ENCODE results near the gene UBAC2. TPM values are rescaled to one million over a fixed set of nuclear protein-coding genes. Genes with fewer than 3 reads are reported as not detected.

UBAC2 gene
- total RNA-seq, 1 experiment from 2014 or later = 80.3 TPM

DNA sequence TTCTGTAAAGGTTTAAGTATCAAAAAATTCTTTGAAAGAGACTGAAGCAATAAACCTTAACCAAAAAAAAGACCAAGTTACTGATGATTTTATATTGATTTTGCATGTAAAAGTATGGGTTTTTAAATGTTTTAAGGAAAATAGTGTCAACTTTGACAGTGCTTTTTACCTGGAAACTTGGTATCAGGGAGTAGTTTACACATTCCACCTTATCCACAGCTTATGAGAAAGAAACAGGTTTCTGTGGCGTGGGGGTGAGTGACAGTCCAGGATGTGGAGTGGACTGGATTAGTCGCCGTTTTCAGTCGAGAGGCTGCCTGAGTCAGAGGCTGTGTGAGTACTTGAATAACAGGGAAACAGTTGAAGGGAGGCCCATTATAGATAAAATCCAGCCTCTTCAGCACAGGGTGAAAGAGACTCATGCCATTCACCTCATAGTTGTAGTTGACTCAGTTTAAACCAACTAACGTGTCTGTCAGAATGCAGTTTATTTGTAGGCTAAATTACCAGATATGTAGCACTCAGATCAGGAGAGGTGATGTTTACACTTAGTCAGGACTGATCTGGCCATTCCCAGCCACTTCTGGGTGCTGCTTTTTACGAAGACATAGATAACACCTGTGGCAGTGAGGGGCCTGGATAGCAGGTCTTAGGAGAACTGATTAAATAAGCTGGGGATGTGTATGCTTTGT lies 107.1 kb downstream of the UBAC2 start:
- Histone ChIP-seq H3K4me1 (replicated peaks; ENCODE audit: insufficient read depth) (no peaks in the 10 kb centered on the region), H3K27ac (peak overlapping the region; percentile 15)

DNA sequence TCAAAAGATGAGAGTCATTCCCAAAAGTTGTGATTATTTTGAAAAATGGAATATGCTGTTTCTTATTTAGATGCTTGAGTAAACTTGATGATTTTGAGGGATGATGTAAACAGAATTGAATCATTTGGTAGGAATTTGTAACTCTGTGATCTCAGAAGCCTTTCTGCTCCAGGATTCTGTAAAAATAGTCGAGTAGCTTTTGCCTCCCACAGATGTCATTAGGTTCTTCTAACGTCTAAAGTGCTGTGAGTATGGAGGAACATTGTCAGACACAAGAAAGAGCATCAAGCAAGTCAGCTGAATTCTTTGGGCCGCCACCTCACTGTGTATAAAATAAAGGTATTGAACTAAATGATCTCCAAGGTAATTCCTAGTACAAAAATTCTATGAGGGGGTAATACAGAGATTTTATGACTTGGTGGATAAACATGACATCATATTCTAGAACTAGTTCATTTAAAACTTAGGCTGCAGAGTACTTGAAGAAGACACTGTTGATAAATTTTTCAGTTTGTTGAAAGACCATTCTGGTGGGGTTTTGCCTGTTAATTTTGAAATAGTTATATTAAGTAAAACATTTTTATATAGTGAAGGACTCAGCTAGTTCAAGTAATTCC lies 107.9 kb downstream of the UBAC2 start:
- Histone ChIP-seq H4K20me1 (ENCODE audit: insufficient read depth) (peaks cover 15% of the 10 kb centered on the region; the same call in 1 of the 2 replicates), H3K27me3 (ENCODE audit: insufficient read depth, low read depth) (no peaks in the 10 kb centered on the region), H3K9me2 (ENCODE audit: insufficient read depth) (no peaks in the 10 kb centered on the region), H3K4me1 (replicated peaks; ENCODE audit: insufficient read depth) (no peaks in the 10 kb centered on the region), H3K36me3 (ENCODE audit: low read depth) (0 out of 2 replicates have a peak, but pooled peaks cover 10% of the 10 kb centered on the region), H3K9me3 (ENCODE audit: insufficient read depth, low read depth) (no peaks in the 10 kb centered on the region), H3K4me2 (no peak overlapping the region), H3K79me2 (ENCODE audit: low read depth) (peaks cover 21% of the 10 kb centered on the region; the same call in 1 of the 2 replicates), H2AFZ (no peak overlapping the region), H3K4me3 (no peak overlapping the region), H3K27ac (peak overlapping the region; percentile 15; the same call in 1 of the 2 replicates), H3F3A (ENCODE audit: insufficient read depth, low read depth) (peaks cover 7% of the 10 kb centered on the region; the same call in 1 of the 2 replicates)
- ChIA-PET CTCF (no interaction called here), POLR2A (ENCODE audit: unreplicated experiment) (no interaction called here)
- no TSS peak for BruUV-seq (replicated peaks)
- no peak for DNase-seq
- intact Hi-C loops (cut with micrococcal nuclease; ENCODE audit: unreplicated experiment) = no loop called here
- TF ChIP-seq EZH2 (IDR thresholded peaks at IDR 0.05; ENCODE audit: low read depth) = no peak

More for the DNA sequence above, 107.1 kb downstream of the UBAC2 start:
- 0 out of 2 replicates have a peak, but pooled peaks cover 10% of the 10 kb centered on the region for H3K36me3 ChIP-seq (ENCODE audit: low read depth)
- H2AFZ ChIP-seq = no peak overlapping the region
- intact Hi-C loops (cut with micrococcal nuclease; ENCODE audit: unreplicated experiment) = no loop called here
- H3K27me3 ChIP-seq (ENCODE audit: insufficient read depth, low read depth) = no peaks in the 10 kb centered on the region
- TF ChIP-seq, protein P1, sequence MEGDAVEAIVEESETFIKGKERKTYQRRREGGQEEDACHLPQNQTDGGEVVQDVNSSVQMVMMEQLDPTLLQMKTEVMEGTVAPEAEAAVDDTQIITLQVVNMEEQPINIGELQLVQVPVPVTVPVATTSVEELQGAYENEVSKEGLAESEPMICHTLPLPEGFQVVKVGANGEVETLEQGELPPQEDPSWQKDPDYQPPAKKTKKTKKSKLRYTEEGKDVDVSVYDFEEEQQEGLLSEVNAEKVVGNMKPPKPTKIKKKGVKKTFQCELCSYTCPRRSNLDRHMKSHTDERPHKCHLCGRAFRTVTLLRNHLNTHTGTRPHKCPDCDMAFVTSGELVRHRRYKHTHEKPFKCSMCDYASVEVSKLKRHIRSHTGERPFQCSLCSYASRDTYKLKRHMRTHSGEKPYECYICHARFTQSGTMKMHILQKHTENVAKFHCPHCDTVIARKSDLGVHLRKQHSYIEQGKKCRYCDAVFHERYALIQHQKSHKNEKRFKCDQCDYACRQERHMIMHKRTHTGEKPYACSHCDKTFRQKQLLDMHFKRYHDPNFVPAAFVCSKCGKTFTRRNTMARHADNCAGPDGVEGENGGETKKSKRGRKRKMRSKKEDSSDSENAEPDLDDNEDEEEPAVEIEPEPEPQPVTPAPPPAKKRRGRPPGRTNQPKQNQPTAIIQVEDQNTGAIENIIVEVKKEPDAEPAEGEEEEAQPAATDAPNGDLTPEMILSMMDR (conservative IDR thresholded peaks at IDR 0.05) = no peak
- no peak for TF ChIP-seq EZH2 (IDR thresholded peaks at IDR 0.05; ENCODE audit: low read depth)
- ChIA-PET POLR2A (ENCODE audit: unreplicated experiment) (no interaction called here), CTCF (no interaction called here)
- peaks cover 4% of the 10 kb centered on the region; the same call in 1 of the 2 replicates for H3F3A ChIP-seq (ENCODE audit: insufficient read depth, low read depth)
- no TSS peak for BruUV-seq (replicated peaks)
- no peaks in the 10 kb centered on the region for H3K9me3 ChIP-seq (ENCODE audit: insufficient read depth, low read depth)
- H3K4me2 ChIP-seq = no peak overlapping the region
- no peaks in the 10 kb centered on the region for H3K9me2 ChIP-seq (ENCODE audit: insufficient read depth)
- H4K20me1 ChIP-seq (ENCODE audit: insufficient read depth) = peaks cover 15% of the 10 kb centered on the region; the same call in 1 of the 2 replicates
- no peak for DNase-seq
- H3K4me3 ChIP-seq = no peak overlapping the region
- peaks cover 21% of the 10 kb centered on the region; the same call in 1 of the 2 replicates for H3K79me2 ChIP-seq (ENCODE audit: low read depth)

DNA sequence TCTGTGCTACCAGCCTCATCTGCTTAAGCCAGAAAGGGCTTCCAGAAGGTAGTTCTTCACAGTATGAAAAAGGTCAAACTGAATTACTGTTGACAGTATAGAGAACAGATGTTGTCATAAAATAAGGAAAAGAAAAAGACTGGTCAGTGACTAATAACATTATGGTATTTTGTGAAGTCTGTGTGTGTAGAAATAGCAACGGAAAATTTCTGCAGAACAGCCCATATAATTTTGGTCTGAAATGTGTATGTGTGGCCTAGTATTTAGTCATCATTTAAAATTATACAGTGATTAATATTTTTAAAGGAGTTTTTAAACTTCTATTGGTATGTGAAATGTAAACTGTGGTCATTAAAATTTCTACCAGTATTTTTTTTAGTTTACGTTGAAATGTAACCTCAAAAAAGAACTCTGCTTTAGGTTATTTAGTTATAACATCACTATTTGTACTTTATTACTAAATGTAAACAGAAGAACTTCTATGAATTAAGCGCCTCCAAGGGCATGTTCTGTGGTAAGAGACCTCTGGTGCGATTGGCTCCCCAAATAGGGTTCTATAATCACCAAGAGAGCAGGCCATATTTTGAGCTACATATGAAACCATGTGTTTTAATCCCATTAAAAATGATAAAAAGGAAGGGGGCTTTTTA lies 109.9 kb downstream of the UBAC2 start:
- Histone ChIP-seq H2AFZ (no peak overlapping the region), H3K4me3 (no peak overlapping the region), H3K27ac (no peak overlapping the region), H3F3A (ENCODE audit: insufficient read depth, low read depth) (peaks cover 7% of the 10 kb centered on the region; the same call in 1 of the 2 replicates), H3K9me3 (ENCODE audit: insufficient read depth, low read depth) (no peaks in the 10 kb centered on the region), H4K20me1 (ENCODE audit: insufficient read depth) (peaks cover 19% of the 10 kb centered on the region; the same call in 1 of the 2 replicates), H3K4me1 (replicated peaks; ENCODE audit: insufficient read depth) (no peaks in the 10 kb centered on the region), H3K27me3 (ENCODE audit: insufficient read depth, low read depth) (no peaks in the 10 kb centered on the region), H3K9me2 (ENCODE audit: insufficient read depth) (no peaks in the 10 kb centered on the region), H3K4me2 (no peak overlapping the region), H3K79me2 (ENCODE audit: low read depth) (peaks cover 18% of the 10 kb centered on the region; the same call in 1 of the 2 replicates), H3K36me3 (ENCODE audit: low read depth) (peaks cover 10% of the 10 kb centered on the region; the same call in 1 of the 2 replicates)
- no peak for TF ChIP-seq EZH2 (IDR thresholded peaks at IDR 0.05; ENCODE audit: low read depth)
- TF ChIP-seq, protein P1 (conservative IDR thresholded peaks at IDR 0.05) = no peak
- DNase-seq = no peak
- ChIA-PET CTCF (no interaction called here), POLR2A (ENCODE audit: unreplicated experiment) (no interaction called here)
- intact Hi-C loops (cut with micrococcal nuclease; ENCODE audit: unreplicated experiment) = no loop called here
- no TSS peak for BruUV-seq (replicated peaks)

Data from PC-9 (cell line).